WTC11 (cell line): ENCODE results near the gene WDHD1. TPM values are rescaled to one million over a fixed set of nuclear protein-coding genes. Genes with fewer than 3 reads are reported as not detected.
"Not testable (repeated sequence)": the region's sequence is repeated elsewhere in the genome, so short reads cannot be mapped to it uniquely, and the experiment has no call there.

ENCODE experiments used
- ATAC-seq: fragments of 200-7000 bp; cut with Tn5 transposase; 2 replicates; pipeline ENCODE4 v1.10.0; 2021; ENCODE audit warnings: mild to moderate bottlenecking, moderate library complexity
- CTCF ChIA-PET: fragments of 300-600 bp; sonication (Branson Sonifier 250); formaldehyde crosslinking; loops from one replicate; lab custom pipeline; 2021; ENCODE audit warnings: antibody characterized with exemption; lab: Charles Lee
- POLR2A ChIA-PET: fragments of 350-600 bp; sonication (Branson Sonifier 250); formaldehyde crosslinking; loops from one replicate; lab custom pipeline; 2021; ENCODE audit warnings: antibody characterized with exemption; lab: Charles Lee
- DNase-seq: peaks from one replicate; pipeline ENCODE4 v3.0.0; 2021; ENCODE audit warnings: low spot score
- H3K27ac Mint-ChIP-seq: 2 replicates; pipeline ENCODE4 v1.8.0; 2021; ENCODE audit warnings: mixed read lengths
- H3K27me3 Mint-ChIP-seq: 2 replicates; pipeline ENCODE4 v1.8.0; 2021; ENCODE audit warnings: low read depth, mild to moderate bottlenecking, moderate library complexity, mixed read lengths
- H3K36me3 Mint-ChIP-seq: 2 replicates; pipeline ENCODE4 v1.8.0; 2021; ENCODE audit warnings: mixed read lengths
- H3K4me1 Mint-ChIP-seq: 2 replicates; pipeline ENCODE4 v1.8.0; 2022; ENCODE audit warnings: mixed read lengths
- H3K4me3 Mint-ChIP-seq: 2 replicates; pipeline ENCODE4 v1.8.0; 2021; ENCODE audit warnings: mild to moderate bottlenecking, moderate library complexity, mixed read lengths
- H3K9me3 Mint-ChIP-seq: 2 replicates; pipeline ENCODE4 v1.8.0; 2021; ENCODE audit warnings: mixed read lengths
- ATF6 ChIP-seq: sonication (generic); formaldehyde crosslinking; IDR thresholded peaks from 2 replicates; pipeline ENCODE4 v1.8.1; 2023; ENCODE audit warnings: mild to moderate bottlenecking, missing genetic modification reagents
- ESRRA ChIP-seq: sonication (generic); formaldehyde crosslinking; IDR thresholded peaks from 2 replicates; pipeline ENCODE4 v1.8.1; 2022; ENCODE audit warnings: mild to moderate bottlenecking, missing genetic modification reagents, borderline replicate concordance
- IRF2 ChIP-seq: sonication (generic); formaldehyde crosslinking; IDR thresholded peaks from 2 replicates; pipeline ENCODE4 v1.8.0; 2022; ENCODE audit warnings: low read depth, missing genetic modification reagents, borderline replicate concordance
- NFE2L1 ChIP-seq: sonication (generic); formaldehyde crosslinking; IDR thresholded peaks from 2 replicates; pipeline ENCODE4 v1.8.1; 2023; ENCODE audit warnings: missing genetic modification reagents
- ZBTB43 ChIP-seq: sonication (generic); formaldehyde crosslinking; IDR thresholded peaks from 2 replicates; pipeline ENCODE4 v1.8.1; 2023; ENCODE audit warnings: mild to moderate bottlenecking, missing genetic modification reagents
- ZNF138 ChIP-seq: sonication (generic); formaldehyde crosslinking; conservative IDR thresholded peaks from 2 replicates; pipeline ENCODE4 v1.8.1; 2022; ENCODE audit warnings: mild to moderate bottlenecking, moderate library complexity, missing genetic modification reagents
- ZNF219 ChIP-seq: sonication (generic); formaldehyde crosslinking; IDR thresholded peaks from 2 replicates; pipeline ENCODE4 v1.8.0; 2023; ENCODE audit warnings: missing genetic modification reagents, mild to moderate bottlenecking, borderline replicate concordance
- ZNF232 ChIP-seq: sonication (generic); formaldehyde crosslinking; IDR thresholded peaks from 2 replicates; pipeline ENCODE4 v1.8.0; 2022; ENCODE audit warnings: mild to moderate bottlenecking, missing genetic modification reagents
- total RNA-seq: library from RNA; stranded (reverse); gene quantifications from 3 replicates; pipeline ENCODE4 v1.2.3, GENCODE V29; 2021
- TF ChIP-seq, protein P1 (sequence below): sonication (generic); formaldehyde crosslinking; IDR thresholded peaks from 2 replicates; pipeline ENCODE4 v1.8.1; 2022; ENCODE audit warnings: low read depth, mild to moderate bottlenecking, moderate library complexity, missing genetic modification reagents, borderline replicate concordance
- TF ChIP-seq, protein P2 (sequence below): fragments of 250-450 bp; sonication (Bioruptor Pico); IDR thresholded peaks from 2 replicates; pipeline ENCODE4 v1.9.0; 2021; ENCODE audit warnings: mild to moderate bottlenecking
- TF ChIP-seq, protein P3 (sequence below): fragments of 250-450 bp; sonication (Bioruptor Pico); IDR thresholded peaks from 2 replicates; pipeline ENCODE4 v1.8.0; 2021; ENCODE audit warnings: mild to moderate bottlenecking

The WDHD1 gene
- total RNA-seq, 1 experiment from 2014 or later = 76.1 TPM

DNA sequence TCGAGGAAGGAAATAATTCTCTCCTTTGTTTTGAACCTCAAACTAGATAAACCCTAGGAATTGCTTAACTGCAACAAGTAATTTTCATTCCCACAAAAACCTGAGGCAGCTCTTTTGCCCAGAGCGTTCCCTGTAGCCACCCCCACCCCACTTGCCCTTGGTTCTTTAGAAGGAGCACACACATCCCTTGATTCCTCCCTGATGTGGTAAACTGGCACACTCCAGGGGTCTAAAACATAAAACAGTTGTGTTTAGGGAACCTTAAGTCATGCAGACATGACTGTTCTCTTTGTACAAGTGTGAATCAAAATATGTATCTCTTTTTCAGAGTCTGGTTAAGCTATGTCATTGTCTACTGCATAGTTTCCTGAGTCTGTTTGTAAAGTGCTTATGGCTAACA, 38.5 kb upstream of the WDHD1 start:
- Mint-ChIP-seq H3K36me3 (peaks cover 50% of the 10 kb centered on the region), H3K4me3 (no peak overlapping the region), H3K27me3 (no peaks in the 10 kb centered on the region), H3K9me3 (no peaks in the 10 kb centered on the region), H3K4me1 (no peaks in the 10 kb centered on the region), H3K27ac (no peak overlapping the region)
- POLR2A ChIA-PET = no interaction called here
- TF ChIP-seq ESRRA (CRISPR knock-in tag) (no peak), ZNF219 (no peak), ATF6 (CRISPR knock-in tag) (no peak), ZBTB43 (CRISPR knock-in tag) (no peak)
- TF ChIP-seq, protein P1, sequence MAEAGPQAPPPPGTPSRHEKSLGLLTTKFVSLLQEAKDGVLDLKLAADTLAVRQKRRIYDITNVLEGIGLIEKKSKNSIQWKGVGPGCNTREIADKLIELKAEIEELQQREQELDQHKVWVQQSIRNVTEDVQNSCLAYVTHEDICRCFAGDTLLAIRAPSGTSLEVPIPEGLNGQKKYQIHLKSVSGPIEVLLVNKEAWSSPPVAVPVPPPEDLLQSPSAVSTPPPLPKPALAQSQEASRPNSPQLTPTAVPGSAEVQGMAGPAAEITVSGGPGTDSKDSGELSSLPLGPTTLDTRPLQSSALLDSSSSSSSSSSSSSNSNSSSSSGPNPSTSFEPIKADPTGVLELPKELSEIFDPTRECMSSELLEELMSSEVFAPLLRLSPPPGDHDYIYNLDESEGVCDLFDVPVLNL (CRISPR knock-in tag) = no peak
- TF ChIP-seq, protein P2, sequence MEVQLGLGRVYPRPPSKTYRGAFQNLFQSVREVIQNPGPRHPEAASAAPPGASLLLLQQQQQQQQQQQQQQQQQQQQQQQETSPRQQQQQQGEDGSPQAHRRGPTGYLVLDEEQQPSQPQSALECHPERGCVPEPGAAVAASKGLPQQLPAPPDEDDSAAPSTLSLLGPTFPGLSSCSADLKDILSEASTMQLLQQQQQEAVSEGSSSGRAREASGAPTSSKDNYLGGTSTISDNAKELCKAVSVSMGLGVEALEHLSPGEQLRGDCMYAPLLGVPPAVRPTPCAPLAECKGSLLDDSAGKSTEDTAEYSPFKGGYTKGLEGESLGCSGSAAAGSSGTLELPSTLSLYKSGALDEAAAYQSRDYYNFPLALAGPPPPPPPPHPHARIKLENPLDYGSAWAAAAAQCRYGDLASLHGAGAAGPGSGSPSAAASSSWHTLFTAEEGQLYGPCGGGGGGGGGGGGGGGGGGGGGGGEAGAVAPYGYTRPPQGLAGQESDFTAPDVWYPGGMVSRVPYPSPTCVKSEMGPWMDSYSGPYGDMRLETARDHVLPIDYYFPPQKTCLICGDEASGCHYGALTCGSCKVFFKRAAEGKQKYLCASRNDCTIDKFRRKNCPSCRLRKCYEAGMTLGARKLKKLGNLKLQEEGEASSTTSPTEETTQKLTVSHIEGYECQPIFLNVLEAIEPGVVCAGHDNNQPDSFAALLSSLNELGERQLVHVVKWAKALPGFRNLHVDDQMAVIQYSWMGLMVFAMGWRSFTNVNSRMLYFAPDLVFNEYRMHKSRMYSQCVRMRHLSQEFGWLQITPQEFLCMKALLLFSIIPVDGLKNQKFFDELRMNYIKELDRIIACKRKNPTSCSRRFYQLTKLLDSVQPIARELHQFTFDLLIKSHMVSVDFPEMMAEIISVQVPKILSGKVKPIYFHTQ = no peak
- CTCF ChIA-PET = interaction anchor here (2.0 kb wide), 1 partner anchor 14 kb away, joined by 11 read pairs; the partner anchor contains the start of gene MAPK1IP1L
- DNase-seq = no peak
- ATAC-seq = no peak

DNA sequence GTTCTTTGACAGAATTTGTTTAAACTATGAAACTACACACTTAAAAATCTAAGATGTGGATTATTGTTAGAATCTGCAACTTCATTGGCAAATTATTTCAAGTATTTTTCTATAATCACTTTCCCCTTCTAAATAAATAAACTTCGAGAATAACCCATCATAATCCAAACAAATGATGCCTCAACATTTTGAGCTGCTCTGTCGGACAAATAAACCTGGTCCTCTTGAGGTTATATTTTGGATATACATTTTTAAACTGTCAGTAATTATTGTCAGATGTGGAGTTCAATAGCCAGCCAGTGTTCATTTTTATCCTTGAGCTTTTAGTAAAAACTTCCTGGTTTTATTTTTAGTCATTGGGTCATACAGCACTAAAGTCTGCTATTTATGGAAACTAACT, 38.0 kb upstream of the WDHD1 start:
- H3K4me3 Mint-ChIP-seq, H3K27me3 Mint-ChIP-seq, DNase-seq, H3K4me1 Mint-ChIP-seq, H3K27ac Mint-ChIP-seq, H3K9me3 Mint-ChIP-seq, ATAC-seq, POLR2A ChIA-PET: not testable (repeated sequence)
- peaks cover 52% of the 10 kb centered on the region for H3K36me3 Mint-ChIP-seq
- CTCF ChIA-PET = interaction anchor here (2.0 kb wide), 1 partner anchor 13 kb away, joined by 11 read pairs; the partner anchor contains the start of gene MAPK1IP1L

DNA sequence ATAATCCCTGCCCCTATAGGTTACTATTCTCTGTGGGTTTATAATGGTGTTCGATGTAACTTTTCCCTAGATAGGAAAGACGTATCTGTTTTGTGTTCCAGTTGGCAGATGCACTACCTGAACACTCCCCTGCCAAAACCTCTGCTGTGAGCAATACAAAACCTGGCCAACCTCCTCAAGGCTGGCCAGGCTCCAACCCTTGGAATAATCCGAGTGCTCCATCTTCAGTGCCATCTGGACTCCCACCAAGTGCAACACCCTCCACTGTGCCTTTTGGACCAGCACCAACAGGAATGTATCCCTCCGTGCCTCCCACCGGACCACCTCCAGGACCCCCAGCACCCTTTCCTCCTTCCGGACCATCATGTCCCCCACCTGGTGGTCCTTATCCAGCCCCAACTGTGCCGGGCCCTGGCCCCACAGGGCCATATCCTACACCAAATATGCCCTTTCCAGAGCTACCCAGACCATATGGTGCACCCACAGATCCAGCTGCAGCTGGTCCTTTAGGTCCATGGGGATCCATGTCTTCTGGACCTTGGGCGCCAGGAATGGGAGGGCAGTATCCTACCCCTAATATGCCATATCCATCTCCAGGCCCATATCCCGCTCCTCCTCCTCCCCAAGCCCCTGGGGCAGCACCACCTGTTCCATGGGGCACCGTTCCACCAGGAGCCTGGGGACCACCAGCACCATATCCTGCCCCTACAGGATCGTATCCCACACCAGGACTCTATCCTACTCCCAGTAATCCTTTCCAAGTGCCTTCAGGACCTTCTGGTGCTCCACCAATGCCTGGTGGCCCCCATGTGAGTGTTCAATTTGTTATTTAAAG, 35.8 kb upstream of the WDHD1 start:
- TF ChIP-seq IRF2 (CRISPR knock-in tag) (no peak), ZNF138 (CRISPR knock-in tag) (no peak), NFE2L1 (no peak), ZNF232 (CRISPR knock-in tag) (no peak)
- TF ChIP-seq, protein P3, sequence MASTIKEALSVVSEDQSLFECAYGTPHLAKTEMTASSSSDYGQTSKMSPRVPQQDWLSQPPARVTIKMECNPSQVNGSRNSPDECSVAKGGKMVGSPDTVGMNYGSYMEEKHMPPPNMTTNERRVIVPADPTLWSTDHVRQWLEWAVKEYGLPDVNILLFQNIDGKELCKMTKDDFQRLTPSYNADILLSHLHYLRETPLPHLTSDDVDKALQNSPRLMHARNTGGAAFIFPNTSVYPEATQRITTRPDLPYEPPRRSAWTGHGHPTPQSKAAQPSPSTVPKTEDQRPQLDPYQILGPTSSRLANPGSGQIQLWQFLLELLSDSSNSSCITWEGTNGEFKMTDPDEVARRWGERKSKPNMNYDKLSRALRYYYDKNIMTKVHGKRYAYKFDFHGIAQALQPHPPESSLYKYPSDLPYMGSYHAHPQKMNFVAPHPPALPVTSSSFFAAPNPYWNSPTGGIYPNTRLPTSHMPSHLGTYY (CRISPR knock-in tag) = no peak
- CTCF ChIA-PET = no interaction called here
- Mint-ChIP-seq H3K4me1 (no peaks in the 10 kb centered on the region), H3K9me3 (peaks cover 4% of the 10 kb centered on the region; the same call in 1 of the 2 replicates), H3K27me3 (no peaks in the 10 kb centered on the region), H3K27ac (no peak overlapping the region), H3K4me3 (no peak overlapping the region), H3K36me3 (peaks cover 65% of the 10 kb centered on the region)
- POLR2A ChIA-PET = no interaction called here
- no peak for DNase-seq
- no peak for ATAC-seq
